HG03095 (cell line): ENCODE measurements around the gene BMP4.
"Not testable (repeated sequence)": the region's sequence is repeated elsewhere in the genome, so short reads cannot be mapped to it uniquely, and the experiment has no call there.

ENCODE experiments used
- ATAC-seq: cut with Tn5 transposase; IDR thresholded peaks from one replicate; pipeline ENCODE4 v1.9.1; 2021; ENCODE audit warnings: moderate library complexity; ENCODE audit not compliant: unreplicated experiment

Gene BMP4

GRCh38 chr14:53956427-53957201 is at the start of gene BMP4:
TSS of gene BMP4 (minus strand) at chr14:53956825. CDS start at chr14:53952222, 4,603 bp downstream.
- ATAC-seq: no peak

DNA sequence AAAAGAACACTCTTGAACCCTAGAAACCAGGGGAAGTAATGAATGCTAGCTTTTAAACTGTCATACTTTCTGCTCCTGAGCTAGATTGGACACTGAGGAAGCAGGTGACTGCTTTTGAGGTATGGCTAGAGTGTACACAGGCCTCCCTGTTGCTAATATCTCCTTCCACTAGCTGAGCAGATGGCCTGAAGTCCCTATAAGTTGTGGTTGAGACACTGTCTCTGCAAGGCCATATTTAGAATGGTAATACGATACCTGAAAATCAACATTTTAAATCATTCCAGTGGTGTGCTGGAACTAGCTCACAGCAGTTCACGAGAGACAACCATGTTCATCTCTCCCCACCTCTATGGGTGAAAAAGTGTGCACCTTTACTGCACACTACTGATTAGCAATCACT is 46.4 kb upstream of the BMP4 start:
- ATAC-seq: no peak

DNA sequence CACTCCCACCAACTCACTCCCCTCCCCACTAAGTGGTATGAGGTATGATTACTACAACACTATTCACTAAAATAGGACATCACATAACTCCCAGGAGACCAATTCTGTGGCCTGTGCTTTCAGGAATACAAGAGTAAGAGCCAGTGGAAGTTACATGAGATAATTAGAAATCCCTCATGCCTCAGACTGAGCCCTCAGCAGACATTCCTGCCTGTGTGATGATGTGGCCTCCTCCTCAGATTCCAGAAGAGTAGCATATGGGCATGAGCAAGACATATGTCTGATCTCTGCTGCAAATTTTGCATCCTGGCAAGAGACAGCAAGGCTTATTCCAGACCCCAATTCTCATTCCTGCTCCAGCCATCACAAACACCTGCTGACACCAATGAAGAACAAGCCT is 46.0 kb upstream of the BMP4 start:
- no peak for ATAC-seq

DNA sequence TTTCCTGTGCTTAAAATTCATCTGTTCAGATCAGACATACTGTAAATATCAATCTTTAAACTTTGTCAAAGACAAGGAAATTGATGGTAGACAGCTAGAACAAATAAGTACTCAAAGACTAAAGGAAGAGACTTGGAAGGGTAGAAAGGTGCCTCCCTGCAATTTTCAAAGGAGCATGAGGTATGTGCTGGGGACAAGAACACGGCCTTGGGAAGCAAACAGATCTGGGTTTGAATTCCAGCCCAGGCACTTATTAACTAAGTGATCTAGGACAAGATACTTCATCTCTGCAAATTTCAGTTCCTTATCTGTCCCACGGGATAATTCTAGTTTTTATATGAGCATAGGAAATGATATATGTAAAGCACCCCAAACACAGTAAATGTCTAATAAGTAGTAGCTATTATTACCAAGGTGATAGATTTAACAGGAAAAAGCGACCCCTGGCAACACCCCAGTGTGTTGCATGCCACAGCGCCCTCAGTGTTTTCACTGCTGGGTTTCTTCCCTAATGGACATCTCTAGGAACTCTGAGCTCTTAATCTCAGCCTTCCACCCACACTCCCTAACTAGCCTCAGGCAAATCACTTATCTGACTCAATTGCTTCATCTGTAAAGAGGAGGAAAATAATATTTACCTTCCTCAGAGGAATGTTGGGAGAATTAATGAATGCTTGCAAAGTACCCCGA is 44.7 kb upstream of the BMP4 start:
- ATAC-seq: no peak

- no peak for ATAC-seq
Measured at GRCh38 chr14:54000341-54000811, 43.8 kb upstream of the BMP4 start.

- ATAC-seq: no peak
Measured at GRCh38 chr14:53999061-53999488, 42.5 kb upstream of the BMP4 start.

GRCh38 chr14:53996041-53996440 is 39.4 kb upstream of the BMP4 start:
- ATAC-seq: no peak

- ATAC-seq: no peak
Measured at GRCh38 chr14:53993920-53994607, 37.4 kb upstream of the BMP4 start.

GRCh38 chr14:53990978-53991377 is 34.4 kb upstream of the BMP4 start:
- no peak for ATAC-seq

DNA sequence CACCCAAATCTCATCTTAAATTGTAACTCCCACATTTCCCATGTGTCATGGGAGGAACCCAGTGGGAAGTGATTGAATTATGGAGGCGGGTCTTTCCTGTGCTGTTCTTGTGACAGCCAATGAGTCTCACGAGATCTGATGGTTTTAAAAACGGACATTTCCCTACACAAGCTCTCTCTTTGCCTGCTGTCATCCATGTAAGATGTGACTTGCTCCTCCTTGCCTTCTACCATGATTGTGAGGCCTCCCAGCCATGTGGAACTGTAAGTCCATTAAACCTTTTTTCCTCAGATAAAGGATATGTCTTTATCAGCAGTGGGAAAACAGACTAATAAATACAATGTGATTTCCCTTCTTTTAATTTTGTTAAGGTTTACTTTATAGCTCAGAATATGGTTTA is 30.1 kb upstream of the BMP4 start:
- not testable (repeated sequence) for ATAC-seq

GRCh38 chr14:53984958-53985357 is 28.3 kb upstream of the BMP4 start:
- not testable (repeated sequence) for ATAC-seq

GRCh38 chr14:53983112-53983511 is 26.5 kb upstream of the BMP4 start:
- ATAC-seq: no peak

DNA sequence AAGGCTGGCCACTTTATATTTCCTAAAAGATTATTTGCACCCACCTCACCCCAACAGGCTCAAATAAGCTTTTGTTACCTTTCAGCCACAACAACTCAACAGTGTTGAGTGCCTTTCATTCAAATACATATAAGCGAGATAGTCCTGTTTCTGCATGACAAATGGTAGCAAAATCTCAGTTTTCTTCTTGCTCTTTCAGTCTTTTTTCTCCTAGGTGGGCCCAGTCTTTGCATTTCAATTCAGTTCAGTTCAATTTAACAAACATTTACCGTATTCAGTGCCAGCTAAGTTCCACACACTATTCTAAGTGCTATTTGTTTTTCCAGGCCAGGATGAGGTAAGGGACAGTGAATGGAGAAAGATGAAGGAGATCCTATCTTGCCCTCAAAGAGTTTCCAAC is 25.9 kb upstream of the BMP4 start:
- no peak for ATAC-seq

GRCh38 chr14:53979747-53980642 is 23.4 kb upstream of the BMP4 start:
- no peak for ATAC-seq

GRCh38 chr14:53979113-53979681 is 22.6 kb upstream of the BMP4 start:
- no peak for ATAC-seq

GRCh38 chr14:53978194-53978593 is 21.6 kb upstream of the BMP4 start:
- no peak for ATAC-seq

GRCh38 chr14:53975444-53975843 is 18.8 kb upstream of the BMP4 start:
- ATAC-seq: no peak

DNA sequence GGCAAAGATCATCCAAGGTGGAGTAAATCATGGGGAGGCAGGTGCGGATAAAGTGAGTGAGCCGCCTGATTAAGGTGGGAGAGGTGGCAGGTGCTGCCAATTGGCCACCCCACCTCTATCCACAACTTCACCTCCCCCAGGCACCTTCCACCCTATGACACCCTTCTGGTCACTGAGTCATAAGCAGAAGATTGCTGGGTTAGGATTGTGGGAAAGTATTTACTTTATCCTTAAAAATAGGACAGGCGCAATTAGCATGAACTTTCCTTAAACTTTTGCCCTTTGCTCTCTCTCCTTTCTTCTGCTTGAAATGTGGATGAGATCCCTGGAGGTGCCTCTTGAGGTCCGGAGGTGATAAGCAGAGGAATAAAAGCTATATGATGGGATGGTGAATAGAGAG is 14.9 kb upstream of the BMP4 start:
- no peak for ATAC-seq

GRCh38 chr14:53969326-53969725 is 12.7 kb upstream of the BMP4 start:
- ATAC-seq: no peak

DNA sequence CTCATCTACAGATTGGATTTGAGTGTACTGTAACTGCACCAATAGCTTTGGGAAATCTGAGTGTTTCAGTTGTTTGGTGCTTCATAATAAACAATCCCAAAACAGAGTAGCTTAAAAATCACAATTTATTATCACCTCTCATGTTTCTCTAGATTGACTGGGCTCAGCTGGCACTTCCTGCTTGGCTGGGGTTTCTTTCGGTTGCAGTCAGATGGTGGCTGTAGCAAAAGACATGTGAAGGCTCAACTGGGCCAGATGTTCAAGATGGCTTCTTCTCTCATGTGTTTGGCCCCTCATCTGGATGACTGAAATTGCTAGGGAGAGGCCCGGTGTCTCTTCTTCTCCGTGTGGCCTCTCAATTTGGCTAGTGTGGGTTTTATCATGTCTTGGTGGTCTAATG is 12.1 kb upstream of the BMP4 start:
- no peak for ATAC-seq
